GM12878 (cell line): ENCODE data around the gene UBE2E1. TPM values are rescaled to one million over a fixed set of nuclear protein-coding genes. Genes with fewer than 3 reads are reported as not detected.

Experiments used
- ATAC-seq: fragments of 200-7000 bp; cut with Tn5 transposase; 3 replicates; pipeline ENCODE4 v1.9.1; 2020; ENCODE audit warnings: mild to moderate bottlenecking, moderate library complexity
- BruUV-seq: library from RNA; stranded (reverse); fragments of 400-500 nt; replicated peaks from 2 replicates; lab custom pipeline; 2021; lab: Mats Ljungman, UMichigan
- CTCF ChIA-PET: fragments of 300-600 bp; sonication (Branson Sonifier 250); formaldehyde crosslinking; extraction: SDS; loops from one replicate; lab custom pipeline; 2021; ENCODE audit warnings: inconsistent platforms; lab: Yijun Ruan, JAX
- POLR2A ChIA-PET: fragments of 350-600 bp; formaldehyde crosslinking; extraction: SDS; loops from one replicate; lab custom pipeline; 2021; ENCODE audit warnings: inconsistent platforms; lab: Charles Lee
- RAD21 ChIA-PET: fragments of 300-600 bp; sonication (Branson Sonifier 250); formaldehyde crosslinking; loops from one replicate; lab custom pipeline; 2023; ENCODE audit warnings: antibody characterized with exemption; ENCODE audit not compliant: unreplicated experiment; lab: Charles Lee
- SMC1A ChIA-PET: fragments of 300-600 bp; sonication (Branson Sonifier 250); formaldehyde crosslinking; loops from one replicate; lab custom pipeline; 2023; ENCODE audit not compliant: unreplicated experiment, uncharacterized antibody; lab: Charles Lee
- DNase-seq: peaks from one replicate; pipeline ENCODE4 v3.0.0-alpha.2; 2011; ENCODE audit warnings: low read depth, low spot score
- FAIRE-seq: peaks from 3 replicates; lab custom pipeline; 2011; peaks lifted over from hg19 to GRCh38; lab: Jason Lieb, UNC
- H2AFZ ChIP-seq: 2 replicates; pipeline ENCODE4 v1.6.0; 2011; ENCODE audit warnings: low read depth, low read length, control low read depth; ENCODE audit not compliant: control insufficient read depth
- H3K27ac ChIP-seq: 2 replicates; pipeline ENCODE4 v1.5.1; 2011; ENCODE audit warnings: control low read depth; ENCODE audit not compliant: control insufficient read depth, insufficient read depth
- H3K27me3 ChIP-seq, 2 experiments: replicated peaks in 1 of 2; 2 replicates each; pipeline versions ENCODE4 v1.6.0 to v1.6.1; 2011; ENCODE audit warnings: low read length in 1 of 2; ENCODE audit not compliant: control insufficient read depth in 2 of 2, insufficient read depth in 2 of 2
- H3K36me3 ChIP-seq, 2 experiments: 2 replicates each; pipeline ENCODE4 v1.5.1; 2011; ENCODE audit warnings: low read length in 1 of 2; ENCODE audit not compliant: control insufficient read depth in 2 of 2, insufficient read depth in 2 of 2
- H3K4me1 ChIP-seq: 2 replicates; pipeline ENCODE4 v1.6.1; 2011; ENCODE audit warnings: mild to moderate bottlenecking, low read length, moderate library complexity, mixed read lengths; ENCODE audit not compliant: control insufficient read depth, insufficient read depth
- H3K4me2 ChIP-seq: 2 replicates; pipeline ENCODE4 v1.6.0; 2011; ENCODE audit warnings: control low read depth; ENCODE audit not compliant: control insufficient read depth, insufficient read depth
- H3K4me3 ChIP-seq: fragments of 200-600 bp; sonication (generic); 2 replicates; pipeline ENCODE4 v1.5.1; 2016
- H3K79me2 ChIP-seq: 2 replicates; pipeline ENCODE4 v1.6.0; 2011; ENCODE audit warnings: low read length; ENCODE audit not compliant: control insufficient read depth, insufficient read depth
- H3K9ac ChIP-seq: 2 replicates; pipeline ENCODE4 v1.8.0; 2011; ENCODE audit warnings: low read length, control low read depth, mixed read lengths; ENCODE audit not compliant: control insufficient read depth, insufficient read depth
- H3K9me3 ChIP-seq: replicated peaks from 3 replicates; pipeline ENCODE4 v1.5.1; 2011; ENCODE audit warnings: mild to moderate bottlenecking, low read length; ENCODE audit not compliant: control insufficient read depth, insufficient read depth
- H4K20me1 ChIP-seq: 2 replicates; pipeline ENCODE4 v1.6.0; 2011; ENCODE audit not compliant: control insufficient read depth, insufficient read depth
- CHD1 ChIP-seq: IDR thresholded peaks from 2 replicates; pipeline ENCODE4 v1.6.1; 2012; ENCODE audit warnings: low read depth, low read length, improper control_type of control experiment
- EGR1 ChIP-seq, 2 experiments: IDR thresholded peaks; 1 replicate in 1 of 2; 2 replicates in 1 of 2; pipeline ENCODE4 v1.6.1; 2011 to 2012; ENCODE audit warnings: low read depth in 2 of 2, low read length in 2 of 2, borderline replicate concordance in 1 of 2, mild to moderate bottlenecking in 1 of 2, moderate library complexity in 1 of 2
- FOS ChIP-seq: IDR thresholded peaks from 3 replicates; pipeline ENCODE4 v1.6.1; 2011; ENCODE audit warnings: borderline replicate concordance; ENCODE audit not compliant: insufficient read length; ENCODE audit errors: extremely low read depth
- FOXM1 ChIP-seq: IDR thresholded peaks from 2 replicates; pipeline ENCODE4 v1.6.1; 2012; ENCODE audit warnings: low read depth, mild to moderate bottlenecking, inconsistent platforms, low read length, moderate library complexity
- JUNB ChIP-seq: IDR thresholded peaks from 2 replicates; pipeline ENCODE4 v1.6.1; 2016; ENCODE audit warnings: antibody characterized with exemption, mild to moderate bottlenecking
- MTA2 ChIP-seq: fragments of 450-650 bp; IDR thresholded peaks from 2 replicates; pipeline ENCODE4 v1.6.1; 2016; ENCODE audit warnings: low read depth, mild to moderate bottlenecking, moderate library complexity
- NFIC ChIP-seq: IDR thresholded peaks from 2 replicates; pipeline ENCODE4 v1.6.1; 2012; ENCODE audit warnings: low read depth, mild to moderate bottlenecking, inconsistent platforms, low read length, moderate library complexity
- RUNX3 ChIP-seq: IDR thresholded peaks from 2 replicates; pipeline ENCODE4 v1.6.1; 2012; ENCODE audit warnings: low read length, inconsistent platforms
- SPI1 ChIP-seq: IDR thresholded peaks from 2 replicates; pipeline ENCODE4 v1.6.1; 2011; ENCODE audit warnings: low read depth, mild to moderate bottlenecking, low read length, moderate library complexity, borderline replicate concordance; ENCODE audit not compliant: insufficient read depth
- SREBF2 ChIP-seq: IDR thresholded peaks from 2 replicates; pipeline ENCODE4 v1.6.1; 2012; ENCODE audit warnings: mild to moderate bottlenecking, low read length
- WRNIP1 ChIP-seq: IDR thresholded peaks from 2 replicates; pipeline ENCODE4 v1.6.1; 2011; ENCODE audit warnings: low read depth, low read length, improper control_type of control experiment, borderline replicate concordance
- WGBS: methylation state at CpG from one replicate; pipeline ENCODE4 v1.1.6; 2016; ENCODE audit warnings: low lambda C conversion rate; ENCODE audit not compliant: insufficient replicate concordance, insufficient coverage; ENCODE audit errors: missing lambda C conversion rate; 5-methylcytosine and 5-hydroxymethylcytosine counted together
- in situ Hi-C: fragments of 300-500 bp; cut with MboI; formaldehyde crosslinking; loops from 9 replicates; pipeline ENCODE4 v1.14.3; 2018; ENCODE audit warnings: mixed read lengths
- intact Hi-C: fragments of 100-400 bp; cut with micrococcal nuclease; formaldehyde crosslinking; loops from one replicate; pipeline ENCODE4 v1.14.2; 2022; ENCODE audit not compliant: unreplicated experiment
- polyA plus RNA-seq, 11 experiments: library from polyadenylated mRNA; depleted of rRNA in 4 of 11; unstranded in 6 of 11; stranded (reverse) in 5 of 11; fragments of >200 nt; fragmentation: Nextera tagmentation in 4 of 11; fragmentation: Illumina TruSeq in 1 of 11; extraction: Ambion mirVana in 4 of 11; extraction: Trizol in 1 of 11; gene quantifications; 1 replicate in 1 of 11; 2 replicates in 10 of 11; pipeline versions ENCODE4 v1.2.1 to v1.2.3, GENCODE V29; 2011 to 2016; ENCODE audit warnings: inconsistent platforms in 2 of 11, missing spikeins in 2 of 11, low read depth in 1 of 11
- total RNA-seq, 4 experiments: library from RNA; depleted of rRNA in 3 of 4; stranded (reverse); fragments of >200 nt in 3 of 4; fragmentation: Illumina TruSeq in 1 of 4; extraction: Trizol in 1 of 4; gene quantifications; 2 replicates each; pipeline versions ENCODE4 v1.2.1 to v1.2.3, GENCODE V29; 2013 to 2021
- TF ChIP-seq, protein P1 (sequence below): fragments of 450-650 bp; IDR thresholded peaks from 2 replicates; pipeline ENCODE4 v1.6.1; 2017; ENCODE audit warnings: mild to moderate bottlenecking, moderate library complexity

Gene UBE2E1
- total and polyA plus RNA-seq, 10 of the 15 experiments (the other 5 are each of a cell fraction or from before 2014, with no cell fraction given): 18.7 to 425 (median 147) TPM

DNA sequence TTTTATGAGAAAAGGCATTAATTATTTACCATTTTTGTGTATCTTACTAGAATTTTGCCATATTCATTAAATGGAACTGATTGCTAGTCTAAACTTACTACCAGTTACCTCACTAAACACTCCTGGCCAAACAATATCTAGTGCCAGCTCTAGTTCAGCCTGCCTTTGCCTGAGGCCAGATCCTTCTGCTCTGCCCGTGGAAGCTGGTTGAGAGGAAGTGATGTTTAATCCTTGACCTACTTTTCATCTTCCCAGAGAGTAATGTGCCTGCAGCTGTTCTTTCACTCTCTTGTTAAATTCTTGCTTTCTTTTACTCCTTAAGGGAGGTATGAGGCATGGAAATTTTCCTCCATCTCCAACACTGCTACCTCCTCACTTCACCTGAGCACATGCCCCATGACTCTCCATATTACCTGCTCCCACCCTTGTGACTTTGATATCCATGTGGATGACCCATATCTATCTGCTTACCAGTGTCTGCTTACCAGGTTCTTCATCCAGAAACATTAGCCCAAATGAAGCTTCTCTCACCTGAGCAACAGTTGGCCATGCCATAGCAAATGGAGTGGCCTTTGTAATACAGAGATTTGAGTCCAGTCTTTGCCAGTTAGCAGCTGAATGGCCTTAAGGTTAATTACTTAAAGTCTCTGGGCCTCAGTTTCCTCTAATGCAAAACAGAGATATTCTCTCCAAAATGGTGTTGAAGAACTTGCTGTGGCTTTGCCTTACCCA is 53.4 kb downstream of the UBE2E1 start:
- H3K27ac ChIP-seq: no peak overlapping the region
- ChIA-PET RAD21 (interaction anchor here (0.9 to 7.2 kb wide), 7 partner anchors 8 to 97 kb away, joined by 3 to 62 read pairs (median 10); no protein-coding TSS in a partner anchor), CTCF (interaction anchor here (0.6 to 10.9 kb wide), 8 partner anchors 7 to 336 kb away, joined by 3 to 94 read pairs (median 4); no protein-coding TSS in a partner anchor), SMC1A (interaction anchor here (0.6 to 13.0 kb wide), 12 partner anchors 10 to 619 kb away, joined by 3 to 171 read pairs (median 3); no protein-coding TSS in a partner anchor), POLR2A (interaction anchor here (0.6 to 4.5 kb wide), 6 partner anchors 7 to 32 kb away, joined by 3 to 14 read pairs (median 4); no protein-coding TSS in a partner anchor)
- FAIRE-seq: no peak
- in situ Hi-C loops (no loop called here), intact Hi-C loops (no loop called here)
- no peak for ATAC-seq
- H3K79me2 ChIP-seq: peaks cover 78% of the 10 kb centered on the region
- WGBS: 27% methylated on average over 1 of the region's 1 CpG
- H4K20me1 ChIP-seq: peaks cover 3% of the 10 kb centered on the region; the same call in 1 of the 2 replicates
- H2AFZ ChIP-seq: no peak overlapping the region
- TF ChIP-seq WRNIP1 (no peak), MTA2 (no peak), EGR1 (IDR thresholded peaks at IDR 0.05; ENCODE audit: borderline replicate concordance in 1 of 2, low read depth in 2 of 2, low read length in 2 of 2) (no peak), FOXM1 (no peak), SPI1 (no peak), RUNX3 (no peak), FOS (no peak), SREBF2 (no peak), JUNB (no peak), CHD1 (no peak), NFIC (no peak)
- TF ChIP-seq, protein P1, sequence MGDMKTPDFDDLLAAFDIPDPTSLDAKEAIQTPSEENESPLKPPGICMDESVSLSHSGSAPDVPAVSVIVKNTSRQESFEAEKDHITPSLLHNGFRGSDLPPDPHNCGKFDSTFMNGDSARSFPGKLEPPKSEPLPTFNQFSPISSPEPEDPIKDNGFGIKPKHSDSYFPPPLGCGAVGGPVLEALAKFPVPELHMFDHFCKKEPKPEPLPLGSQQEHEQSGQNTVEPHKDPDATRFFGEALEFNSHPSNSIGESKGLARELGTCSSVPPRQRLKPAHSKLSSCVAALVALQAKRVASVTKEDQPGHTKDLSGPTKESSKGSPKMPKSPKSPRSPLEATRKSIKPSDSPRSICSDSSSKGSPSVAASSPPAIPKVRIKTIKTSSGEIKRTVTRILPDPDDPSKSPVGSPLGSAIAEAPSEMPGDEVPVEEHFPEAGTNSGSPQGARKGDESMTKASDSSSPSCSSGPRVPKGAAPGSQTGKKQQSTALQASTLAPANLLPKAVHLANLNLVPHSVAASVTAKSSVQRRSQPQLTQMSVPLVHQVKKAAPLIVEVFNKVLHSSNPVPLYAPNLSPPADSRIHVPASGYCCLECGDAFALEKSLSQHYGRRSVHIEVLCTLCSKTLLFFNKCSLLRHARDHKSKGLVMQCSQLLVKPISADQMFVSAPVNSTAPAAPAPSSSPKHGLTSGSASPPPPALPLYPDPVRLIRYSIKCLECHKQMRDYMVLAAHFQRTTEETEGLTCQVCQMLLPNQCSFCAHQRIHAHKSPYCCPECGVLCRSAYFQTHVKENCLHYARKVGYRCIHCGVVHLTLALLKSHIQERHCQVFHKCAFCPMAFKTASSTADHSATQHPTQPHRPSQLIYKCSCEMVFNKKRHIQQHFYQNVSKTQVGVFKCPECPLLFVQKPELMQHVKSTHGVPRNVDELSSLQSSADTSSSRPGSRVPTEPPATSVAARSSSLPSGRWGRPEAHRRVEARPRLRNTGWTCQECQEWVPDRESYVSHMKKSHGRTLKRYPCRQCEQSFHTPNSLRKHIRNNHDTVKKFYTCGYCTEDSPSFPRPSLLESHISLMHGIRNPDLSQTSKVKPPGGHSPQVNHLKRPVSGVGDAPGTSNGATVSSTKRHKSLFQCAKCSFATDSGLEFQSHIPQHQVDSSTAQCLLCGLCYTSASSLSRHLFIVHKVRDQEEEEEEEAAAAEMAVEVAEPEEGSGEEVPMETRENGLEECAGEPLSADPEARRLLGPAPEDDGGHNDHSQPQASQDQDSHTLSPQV: no peak
- H3K4me1 ChIP-seq: peaks cover 30% of the 10 kb centered on the region
- H3K4me3 ChIP-seq: no peak overlapping the region
- no TSS peak for BruUV-seq
- H3K9ac ChIP-seq: no peak overlapping the region
- H3K4me2 ChIP-seq: peak overlapping the region; percentile 4; the same call in 1 of the 2 replicates
- no peaks in the 10 kb centered on the region for H3K27me3 ChIP-seq
- peaks cover 2 to 7% of the 10 kb centered on the region in 2 experiments; a peak in 3 of 4 replicates for H3K36me3 ChIP-seq
- no peak for DNase-seq
- no peaks in the 10 kb centered on the region for H3K9me3 ChIP-seq
